IMR-90 (cell line): ENCODE data around the gene MTURN. TPM values are rescaled to one million over a fixed set of nuclear protein-coding genes. Genes with fewer than 3 reads are reported as not detected.

Source experiments
- ATAC-seq: fragments of 200-7000 bp; cut with Tn5 transposase; 2 replicates; pipeline ENCODE4 v1.9.1; 2020; ENCODE audit warnings: low read depth, mild to moderate bottlenecking, moderate library complexity
- BruUV-seq: library from RNA; stranded (reverse); fragments of 400-500 nt; replicated peaks from 2 replicates; lab custom pipeline; 2021; lab: Mats Ljungman, UMichigan
- CTCF ChIA-PET: fragments of 300-600 bp; formaldehyde crosslinking; extraction: SDS; loops from one replicate; lab custom pipeline; 2021; ENCODE audit warnings: antibody characterized with exemption; lab: Yijun Ruan, JAX
- POLR2A ChIA-PET: fragments of 300-600 bp; sonication (Branson Sonifier 250); formaldehyde crosslinking; loops from one replicate; lab custom pipeline; 2022; ENCODE audit warnings: antibody characterized with exemption; ENCODE audit not compliant: unreplicated experiment; lab: Charles Lee
- DNase-seq: peaks from one replicate; pipeline ENCODE4 v3.0.0; 2013
- H2AFZ ChIP-seq: replicated peaks from 2 replicates; pipeline ENCODE3; 2013; ENCODE audit warnings: low read length, mild to moderate bottlenecking; ENCODE audit not compliant: poor library complexity
- H2AK5ac ChIP-seq: 2 replicates; pipeline ENCODE4 v1.6.1; 2013; ENCODE audit warnings: low read depth, low read length, inconsistent platforms
- H2AK9ac ChIP-seq: replicated peaks from 2 replicates; pipeline ENCODE3; 2013; ENCODE audit warnings: mild to moderate bottlenecking, low read depth, low read length, moderate library complexity; ENCODE audit not compliant: poor library complexity
- H2BK120ac ChIP-seq: 2 replicates; pipeline ENCODE4 v1.6.1; 2013; ENCODE audit warnings: low read depth, low read length, inconsistent platforms
- H2BK15ac ChIP-seq: 3 replicates; pipeline ENCODE4 v1.6.1; 2013; ENCODE audit warnings: low read depth, low read length, inconsistent platforms
- H2BK20ac ChIP-seq: 2 replicates; pipeline ENCODE4 v1.6.1; 2013; ENCODE audit warnings: low read depth, mild to moderate bottlenecking, inconsistent platforms, low read length, moderate library complexity
- H2BK5ac ChIP-seq: 2 replicates; pipeline ENCODE4 v1.6.1; 2013; ENCODE audit warnings: mild to moderate bottlenecking, low read depth, low read length, inconsistent platforms; ENCODE audit not compliant: poor library complexity, severe bottlenecking
- H3K14ac ChIP-seq: replicated peaks from 2 replicates; pipeline ENCODE4 v1.6.1; 2013; ENCODE audit warnings: low read depth, low read length, inconsistent platforms
- H3K18ac ChIP-seq: 2 replicates; pipeline ENCODE4 v1.6.1; 2013; ENCODE audit warnings: low read depth, low read length, control low read depth
- H3K23ac ChIP-seq: 2 replicates; pipeline ENCODE4 v1.6.1; 2013; ENCODE audit warnings: low read depth, low read length, inconsistent platforms
- H3K27ac ChIP-seq: 2 replicates; pipeline ENCODE4 v1.5.1; 2013; ENCODE audit warnings: mild to moderate bottlenecking, control low read depth, low read length; ENCODE audit not compliant: insufficient read depth
- H3K27me3 ChIP-seq: 2 replicates; pipeline ENCODE4 v1.6.1; 2013; ENCODE audit warnings: low read length; ENCODE audit not compliant: control insufficient read depth, insufficient read depth
- H3K36me3 ChIP-seq: 2 replicates; pipeline ENCODE4 v1.6.1; 2013; ENCODE audit warnings: low read length, mixed read lengths; ENCODE audit not compliant: control insufficient read depth, insufficient read depth
- H3K4ac ChIP-seq: 2 replicates; pipeline ENCODE4 v1.6.1; 2013; ENCODE audit warnings: low read depth, low read length, inconsistent platforms
- H3K4me1 ChIP-seq: 2 replicates; pipeline ENCODE4 v1.6.1; 2013; ENCODE audit warnings: low read length, mixed read lengths; ENCODE audit not compliant: control insufficient read depth, insufficient read depth
- H3K4me2 ChIP-seq: 2 replicates; pipeline ENCODE4 v1.6.1; 2013; ENCODE audit warnings: low read depth, mild to moderate bottlenecking, control low read depth, low read length, moderate library complexity
- H3K4me3 ChIP-seq: 2 replicates; pipeline ENCODE4 v1.5.1; 2013; ENCODE audit warnings: low read depth, mild to moderate bottlenecking, control low read depth, low read length, moderate library complexity; ENCODE audit not compliant: insufficient read depth
- H3K56ac ChIP-seq: 2 replicates; pipeline ENCODE4 v1.6.1; 2013; ENCODE audit warnings: low read length, inconsistent platforms; ENCODE audit not compliant: insufficient read depth; ENCODE audit errors: extremely low read depth
- H3K79me1 ChIP-seq, 2 experiments: 2 replicates each; pipeline ENCODE4 v1.6.1; 2013; ENCODE audit warnings: low read length in 2 of 2, inconsistent platforms in 1 of 2, low read depth in 1 of 2
- H3K9ac ChIP-seq: 2 replicates; pipeline ENCODE4 v1.6.1; 2013; ENCODE audit warnings: low read depth, low read length, control low read depth
- H3K9me1 ChIP-seq: 2 replicates; pipeline ENCODE4 v1.6.1; 2013; ENCODE audit warnings: low read length, inconsistent platforms; ENCODE audit not compliant: insufficient read depth
- H3K9me3 ChIP-seq: 2 replicates; pipeline ENCODE4 v1.6.1; 2013; ENCODE audit warnings: low read length; ENCODE audit not compliant: control insufficient read depth, insufficient read depth
- H4K20me1 ChIP-seq: 2 replicates; pipeline ENCODE4 v1.6.1; 2013; ENCODE audit warnings: low read length, inconsistent platforms; ENCODE audit not compliant: insufficient read depth
- H4K5ac ChIP-seq: 2 replicates; pipeline ENCODE4 v1.6.1; 2013; ENCODE audit warnings: mild to moderate bottlenecking, low read depth, low read length, control low read depth
- H4K8ac ChIP-seq, 2 experiments: 2 replicates each; pipeline ENCODE4 v1.6.1; 2013; ENCODE audit warnings: low read depth in 2 of 2, low read length in 2 of 2, control low read depth in 1 of 2, inconsistent platforms in 1 of 2
- H4K91ac ChIP-seq: 2 replicates; pipeline ENCODE4 v1.6.1; 2013; ENCODE audit warnings: low read depth, low read length, inconsistent platforms; ENCODE audit not compliant: insufficient read depth
- BHLHE40 ChIP-seq: fragments of 150-350 bp; IDR thresholded peaks from 2 replicates; pipeline ENCODE4 v1.6.1; 2016; ENCODE audit warnings: mild to moderate bottlenecking, low read depth, low read length
- CHD1 ChIP-seq: IDR thresholded peaks from 2 replicates; pipeline ENCODE4 v1.6.1; 2012; ENCODE audit warnings: low read depth, low read length, improper control_type of control experiment
- FOS ChIP-seq: fragments of 150-350 bp; IDR thresholded peaks from 2 replicates; pipeline ENCODE4 v1.6.1; 2016; ENCODE audit warnings: low read depth, low read length
- MAFK ChIP-seq: IDR thresholded peaks from 2 replicates; pipeline ENCODE4 v1.6.1; 2012; ENCODE audit warnings: low read depth, low read length, improper control_type of control experiment
- MAZ ChIP-seq: IDR thresholded peaks from 2 replicates; pipeline ENCODE4 v1.6.1; 2012; ENCODE audit warnings: low read depth, mild to moderate bottlenecking, low read length, improper control_type of control experiment, moderate library complexity, borderline replicate concordance
- MXI1 ChIP-seq: IDR thresholded peaks from 2 replicates; pipeline ENCODE4 v1.6.1; 2012; ENCODE audit warnings: low read depth, mild to moderate bottlenecking, low read length, moderate library complexity, borderline replicate concordance
- NFE2L2 ChIP-seq: fragments of 150-350 bp; IDR thresholded peaks from 2 replicates; pipeline ENCODE4 v1.6.1; 2016; ENCODE audit warnings: low read depth, mild to moderate bottlenecking, low read length
- POLR2A ChIP-seq: IDR thresholded peaks from 2 replicates; pipeline ENCODE4 v1.6.1; 2012; ENCODE audit warnings: mild to moderate bottlenecking, low read depth, low read length
- RAD21 ChIP-seq: IDR thresholded peaks from 2 replicates; pipeline ENCODE4 v1.6.1; 2012; ENCODE audit warnings: low read length, improper control_type of control experiment
- RCOR1 ChIP-seq: IDR thresholded peaks from 2 replicates; pipeline ENCODE4 v1.6.1; 2012; ENCODE audit warnings: mild to moderate bottlenecking, low read length, improper control_type of control experiment; ENCODE audit not compliant: insufficient replicate concordance
- RFX5 ChIP-seq: IDR thresholded peaks from 2 replicates; pipeline ENCODE4 v1.8.0; 2012; ENCODE audit warnings: low read depth, mild to moderate bottlenecking, low read length, moderate library complexity
- SMC3 ChIP-seq: fragments of 150-350 bp; IDR thresholded peaks from 2 replicates; pipeline ENCODE4 v1.6.1; 2016; ENCODE audit warnings: low read depth, mild to moderate bottlenecking, antibody characterized with exemption, low read length, moderate library complexity
- WGBS, 2 experiments: methylation state at CpG; one replicate each; pipeline versions ENCODE4 v1.1.5 to v1.1.7; 2013; ENCODE audit warnings: missing lambda C conversion rate in 2 of 2; ENCODE audit not compliant: insufficient read length in 1 of 2; ENCODE audit errors: extremely low coverage in 2 of 2; 5-methylcytosine and 5-hydroxymethylcytosine counted together
- dilution Hi-C: fragments of 300-500 bp; cut with HindIII; formaldehyde crosslinking; loops from one replicate; pipeline ENCODE4 v1.14.3; 2018; ENCODE audit warnings: low sequenced_read_pairs; ENCODE audit not compliant: unreplicated experiment
- in situ Hi-C: fragments of 300-500 bp; cut with MboI; formaldehyde crosslinking; loops from 3 replicates; pipeline ENCODE4 v1.14.3; 2019; ENCODE audit warnings: low sequenced_read_pairs, inconsistent platforms, mixed read lengths
- intact Hi-C: fragments of 100-400 bp; cut with micrococcal nuclease; formaldehyde crosslinking; loops from 2 replicates; pipeline ENCODE4 v1.10.0; 2022
- polyA plus RNA-seq, 3 experiments: library from polyadenylated mRNA; depleted of rRNA; stranded (reverse); fragments of >200 nt; gene quantifications; 2 replicates each; pipeline ENCODE4 v1.2.3, GENCODE V29; 2012; ENCODE audit warnings: low replicate concordance in 1 of 3
- total RNA-seq: library from RNA; depleted of rRNA; stranded (reverse); fragments of >200 nt; gene quantifications from 2 replicates; pipeline ENCODE4 v1.2.3, GENCODE V29; 2012
- TF ChIP-seq, protein P1 (sequence below): fragments of 150-350 bp; IDR thresholded peaks from 2 replicates; pipeline ENCODE4 v1.6.1; 2017; ENCODE audit warnings: mild to moderate bottlenecking, antibody characterized with exemption, low read length, low read depth
- TF ChIP-seq, protein P2 (sequence below): fragments of 150-350 bp; IDR thresholded peaks from 2 replicates; pipeline ENCODE4 v1.6.1; 2016; ENCODE audit warnings: low read depth, mild to moderate bottlenecking, low read length, moderate library complexity, borderline replicate concordance
- TF ChIP-seq, protein P3 (sequence below): conservative IDR thresholded peaks from 2 replicates; pipeline ENCODE4 v1.5.1; 2012; ENCODE audit warnings: mild to moderate bottlenecking, low read depth, low read length, improper control_type of control experiment

MTURN gene
- total and polyA plus RNA-seq, 2 of the 4 experiments (the other 2 are of a cell fraction), result 2.8 to 5.6 TPM

DNA sequence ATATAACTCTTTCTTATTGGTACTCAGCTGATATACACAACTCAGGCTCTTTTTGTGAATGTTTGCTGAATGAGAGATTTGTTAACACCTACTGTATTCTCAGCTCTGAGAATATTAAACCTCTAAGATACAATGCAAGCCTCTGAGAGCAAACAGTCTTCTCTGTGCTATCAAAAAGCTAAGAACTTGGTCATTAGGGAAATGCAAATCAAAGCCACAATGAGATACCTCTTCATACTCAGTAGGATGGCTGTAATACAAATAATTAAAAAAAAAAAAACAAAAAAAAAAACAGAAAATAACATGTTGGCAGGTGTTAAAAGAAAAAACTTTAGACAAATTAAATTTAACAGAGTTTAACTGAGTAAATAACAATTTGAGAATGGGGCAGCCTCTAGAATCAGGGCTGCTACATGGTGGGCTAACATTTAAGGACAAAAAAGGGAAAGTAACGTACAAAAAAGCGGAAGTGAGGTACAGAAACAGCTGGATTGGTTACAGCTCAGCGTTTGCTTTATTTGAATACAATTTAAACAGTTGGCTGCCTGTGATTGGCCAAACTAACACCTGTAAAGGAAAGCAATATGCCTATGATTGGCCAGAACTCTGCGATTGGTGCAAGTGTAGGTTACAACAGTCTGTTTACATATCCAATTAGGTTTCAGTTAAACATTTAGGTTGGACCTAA, 14.8 kb upstream of the MTURN start:
- TF ChIP-seq MAFK (no peak), POLR2A (no peak), RAD21 (no peak), SMC3 (no peak), MXI1 (no peak), RCOR1 (no peak), BHLHE40 (no peak), NFE2L2 (no peak), MAZ (no peak), RFX5 (no peak), CHD1 (no peak), FOS (no peak)
- TF ChIP-seq, protein P1, sequence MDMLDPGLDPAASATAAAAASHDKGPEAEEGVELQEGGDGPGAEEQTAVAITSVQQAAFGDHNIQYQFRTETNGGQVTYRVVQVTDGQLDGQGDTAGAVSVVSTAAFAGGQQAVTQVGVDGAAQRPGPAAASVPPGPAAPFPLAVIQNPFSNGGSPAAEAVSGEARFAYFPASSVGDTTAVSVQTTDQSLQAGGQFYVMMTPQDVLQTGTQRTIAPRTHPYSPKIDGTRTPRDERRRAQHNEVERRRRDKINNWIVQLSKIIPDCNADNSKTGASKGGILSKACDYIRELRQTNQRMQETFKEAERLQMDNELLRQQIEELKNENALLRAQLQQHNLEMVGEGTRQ, result no peak
- TF ChIP-seq, protein P2, sequence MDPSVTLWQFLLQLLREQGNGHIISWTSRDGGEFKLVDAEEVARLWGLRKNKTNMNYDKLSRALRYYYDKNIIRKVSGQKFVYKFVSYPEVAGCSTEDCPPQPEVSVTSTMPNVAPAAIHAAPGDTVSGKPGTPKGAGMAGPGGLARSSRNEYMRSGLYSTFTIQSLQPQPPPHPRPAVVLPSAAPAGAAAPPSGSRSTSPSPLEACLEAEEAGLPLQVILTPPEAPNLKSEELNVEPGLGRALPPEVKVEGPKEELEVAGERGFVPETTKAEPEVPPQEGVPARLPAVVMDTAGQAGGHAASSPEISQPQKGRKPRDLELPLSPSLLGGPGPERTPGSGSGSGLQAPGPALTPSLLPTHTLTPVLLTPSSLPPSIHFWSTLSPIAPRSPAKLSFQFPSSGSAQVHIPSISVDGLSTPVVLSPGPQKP, result no peak
- TF ChIP-seq, protein P3, sequence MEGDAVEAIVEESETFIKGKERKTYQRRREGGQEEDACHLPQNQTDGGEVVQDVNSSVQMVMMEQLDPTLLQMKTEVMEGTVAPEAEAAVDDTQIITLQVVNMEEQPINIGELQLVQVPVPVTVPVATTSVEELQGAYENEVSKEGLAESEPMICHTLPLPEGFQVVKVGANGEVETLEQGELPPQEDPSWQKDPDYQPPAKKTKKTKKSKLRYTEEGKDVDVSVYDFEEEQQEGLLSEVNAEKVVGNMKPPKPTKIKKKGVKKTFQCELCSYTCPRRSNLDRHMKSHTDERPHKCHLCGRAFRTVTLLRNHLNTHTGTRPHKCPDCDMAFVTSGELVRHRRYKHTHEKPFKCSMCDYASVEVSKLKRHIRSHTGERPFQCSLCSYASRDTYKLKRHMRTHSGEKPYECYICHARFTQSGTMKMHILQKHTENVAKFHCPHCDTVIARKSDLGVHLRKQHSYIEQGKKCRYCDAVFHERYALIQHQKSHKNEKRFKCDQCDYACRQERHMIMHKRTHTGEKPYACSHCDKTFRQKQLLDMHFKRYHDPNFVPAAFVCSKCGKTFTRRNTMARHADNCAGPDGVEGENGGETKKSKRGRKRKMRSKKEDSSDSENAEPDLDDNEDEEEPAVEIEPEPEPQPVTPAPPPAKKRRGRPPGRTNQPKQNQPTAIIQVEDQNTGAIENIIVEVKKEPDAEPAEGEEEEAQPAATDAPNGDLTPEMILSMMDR, result no peak
- Histone ChIP-seq H2AK9ac (no peak overlapping the region), H3K9me3 (no peaks in the 10 kb centered on the region), H2BK120ac (no peak overlapping the region), H3K56ac (no peak overlapping the region), H3K9ac (no peak overlapping the region), H4K20me1 (no peaks in the 10 kb centered on the region), H2AK5ac (no peak overlapping the region), H3K4me3 (no peak overlapping the region), H3K4me1 (no peaks in the 10 kb centered on the region), H3K4me2 (no peak overlapping the region), H3K4ac (no peak overlapping the region), H2BK20ac (no peak overlapping the region), H3K18ac (no peak overlapping the region), H3K14ac (no peak overlapping the region), H2BK15ac (no peak overlapping the region), H3K36me3 (no peaks in the 10 kb centered on the region), H4K8ac (no peak overlapping the region), H4K91ac (no peak overlapping the region), H3K79me1 (no peaks in the 10 kb centered on the region), H3K27me3 (no peaks in the 10 kb centered on the region), H3K9me1 (no peaks in the 10 kb centered on the region), H2AFZ (no peak overlapping the region), H3K27ac (no peak overlapping the region), H4K5ac (no peak overlapping the region), H3K23ac (no peak overlapping the region), H2BK5ac (no peak overlapping the region)
- dilution Hi-C loops (no loop called here), intact Hi-C loops (no loop called here), in situ Hi-C loops (no loop called here)
- CTCF ChIA-PET, result interaction anchor here (0.6 kb wide), 1 partner anchor 385 kb away, joined by 3 read pairs; no protein-coding TSS in a partner anchor
- no TSS peak for BruUV-seq
- ATAC-seq (no peak), DNase-seq (no peak)
- 85% methylated on average over 3 of the region's 4 CpGs; no CpG with 5 or more reads in 1 of the 2 experiments for WGBS, 2 experiments
- POLR2A ChIA-PET, result no interaction called here
